B cell (primary cell): ENCODE data around the gene CFAP20DC. TPM values are rescaled to one million over a fixed set of nuclear protein-coding genes. Genes with fewer than 3 reads are reported as not detected.

ENCODE experiments used
- ATAC-seq: fragments of 200-7000 bp; cut with Tn5 transposase; one replicate; pipeline ENCODE4 v1.10.0; 2021; ENCODE audit warnings: low read depth, mild to moderate bottlenecking, moderate number of reproducible peaks, moderate library complexity
- CTCF ChIA-PET: fragments of 350-600 bp; sonication (Branson Sonifier 250); formaldehyde crosslinking; loops from one replicate; lab custom pipeline; 2021; ENCODE audit warnings: antibody characterized with exemption, inconsistent platforms; lab: Charles Lee
- POLR2A ChIA-PET: fragments of 350-600 bp; sonication (Branson Sonifier 250); formaldehyde crosslinking; loops from one replicate; lab custom pipeline; 2021; ENCODE audit warnings: antibody characterized with exemption; lab: Charles Lee
- DNase-seq: peaks from one replicate; pipeline ENCODE4 v3.0.0; 2013
- H2AFZ ChIP-seq: 2 replicates; pipeline ENCODE4 v1.6.1; 2012; ENCODE audit warnings: mild to moderate bottlenecking, low read depth, low read length; ENCODE audit not compliant: insufficient read depth, poor library complexity, severe bottlenecking
- H3K27ac ChIP-seq, 2 donors: 1 replicate in 1 of 2; 2 replicates in 1 of 2; pipeline ENCODE4 v1.5.1; 2012 to 2013; ENCODE audit warnings: low read length in 2 of 2, mild to moderate bottlenecking in 2 of 2, moderate library complexity in 1 of 2
- H3K27me3 ChIP-seq, 4 experiments: fragments of 200-600 bp in 1 of 4; sonication (generic) in 1 of 4; replicated peaks in 1 of 4; 1 replicate in 2 of 4; 2 replicates in 2 of 4; pipeline versions ENCODE4 v1.6.1 to v1.7.0; 2013 to 2016; ENCODE audit warnings: low read length in 3 of 4, mild to moderate bottlenecking in 2 of 4, mixed read lengths in 1 of 4, moderate library complexity in 1 of 4; ENCODE audit not compliant: insufficient read depth in 4 of 4, control insufficient read depth in 3 of 4; ENCODE audit errors: control extremely low read depth in 1 of 4
- H3K36me3 ChIP-seq, 2 experiments: replicated peaks in 1 of 2; 1 replicate in 1 of 2; 2 replicates in 1 of 2; pipeline versions ENCODE4 v1.6.1 to v1.7.1; 2013; ENCODE audit warnings: low read length in 1 of 2; ENCODE audit not compliant: insufficient read depth in 2 of 2, control insufficient read depth in 1 of 2; ENCODE audit errors: control extremely low read depth in 1 of 2, extremely low read depth in 1 of 2
- H3K4me1 ChIP-seq, 2 donors: fragments of 200-600 bp in 1 of 2; sonication (generic) in 1 of 2; 1 replicate in 1 of 2; 2 replicates in 1 of 2; pipeline versions ENCODE4 v1.5.1 to v1.6.1; 2013 to 2017; ENCODE audit warnings: low read length in 2 of 2; ENCODE audit not compliant: control insufficient read depth in 2 of 2, insufficient read depth in 2 of 2
- H3K4me2 ChIP-seq: replicated peaks from 2 replicates; pipeline ENCODE3; 2012; ENCODE audit warnings: mild to moderate bottlenecking, low read depth, low read length; ENCODE audit not compliant: poor library complexity, severe bottlenecking
- H3K4me3 ChIP-seq, 5 experiments: fragments of 200-600 bp in 1 of 5; sonication (generic) in 1 of 5; 1 replicate in 3 of 5; 2 replicates in 2 of 5; pipeline versions ENCODE4 v1.5.1 to v1.7.0; 2011 to 2016; ENCODE audit warnings: low read length in 4 of 5, mild to moderate bottlenecking in 4 of 5, low read depth in 2 of 5, control low read depth in 1 of 5, moderate library complexity in 1 of 5; ENCODE audit not compliant: insufficient read depth in 1 of 5; ENCODE audit errors: control extremely low read depth in 1 of 5, extremely low read depth in 1 of 5
- H3K79me2 ChIP-seq: fragments of 200-600 bp; sonication (generic); one replicate; pipeline ENCODE4 v1.6.0; 2016; ENCODE audit warnings: low read length; ENCODE audit not compliant: control insufficient read depth, insufficient read depth
- H3K9ac ChIP-seq: fragments of 200-600 bp; sonication (generic); 2 replicates; pipeline ENCODE4 v1.6.1; 2017; ENCODE audit warnings: mild to moderate bottlenecking, low read length, moderate library complexity
- H3K9me3 ChIP-seq, 3 donors: one replicate each; pipeline versions ENCODE4 v1.6.1 to v1.7.1; 2013; ENCODE audit warnings: low read length in 2 of 3; ENCODE audit not compliant: control insufficient read depth in 2 of 3, insufficient read depth in 1 of 3; ENCODE audit errors: control extremely low read depth in 1 of 3
- H4K20me1 ChIP-seq: 2 replicates; pipeline ENCODE4 v1.6.0; 2012; ENCODE audit warnings: mild to moderate bottlenecking, low read length; ENCODE audit not compliant: insufficient read depth, control insufficient read depth, poor library complexity, severe bottlenecking
- H3K27ac Mint-ChIP-seq: one replicate; pipeline ENCODE4 v1.8.0; 2021; ENCODE audit warnings: mixed read lengths
- H3K27me3 Mint-ChIP-seq: one replicate; pipeline ENCODE4 v1.8.0; 2021; ENCODE audit warnings: mixed read lengths
- H3K4me1 Mint-ChIP-seq: one replicate; pipeline ENCODE4 v1.8.0; 2021; ENCODE audit warnings: mixed read lengths
- H3K4me3 Mint-ChIP-seq: one replicate; pipeline ENCODE4 v1.8.0; 2021; ENCODE audit warnings: mixed read lengths
- H3K9me3 Mint-ChIP-seq: one replicate; pipeline ENCODE4 v1.8.0; 2022; ENCODE audit warnings: mixed read lengths; ENCODE audit not compliant: insufficient read depth
- EZH2 ChIP-seq: IDR thresholded peaks from 2 replicates; pipeline ENCODE4 v1.6.1; 2012; ENCODE audit warnings: borderline replicate concordance, low read depth, mild to moderate bottlenecking, moderate library complexity, low read length; ENCODE audit not compliant: insufficient read depth, poor library complexity, severe bottlenecking
- WGBS: methylation state at CpG from one replicate; pipeline ENCODE4 v1.1.5; 2013; ENCODE audit warnings: missing lambda C conversion rate; ENCODE audit not compliant: insufficient coverage; 5-methylcytosine and 5-hydroxymethylcytosine counted together
- intact Hi-C: fragments of 100-400 bp; cut with micrococcal nuclease; formaldehyde crosslinking; loops from one replicate; pipeline ENCODE4 v1.10.0; 2022
- polyA plus RNA-seq: library from polyadenylated mRNA; depleted of rRNA; stranded (reverse); fragments of >200 nt; gene quantifications from 2 replicates; pipeline ENCODE4 v1.2.3, GENCODE V29; 2012
- total RNA-seq, 2 donors: library from RNA; stranded (reverse); fragments of 120-200 nt in 1 of 2; gene quantifications; 1 replicate in 1 of 2; 2 replicates in 1 of 2; pipeline versions ENCODE4 v1.2.3 to v1.2.4, GENCODE V29; 2013 to 2022
- TF ChIP-seq, protein P1 (sequence below): fragments of 200-600 bp; IDR thresholded peaks from one replicate; pipeline ENCODE4 v1.8.0; 2022; ENCODE audit warnings: antibody characterized with exemption, mild to moderate bottlenecking

Gene CFAP20DC
- total and polyA plus RNA-seq, 2 donors (not counting 1 experiment from before 2014, with no cell fraction given) = 0.27 to 1.2 TPM

DNA sequence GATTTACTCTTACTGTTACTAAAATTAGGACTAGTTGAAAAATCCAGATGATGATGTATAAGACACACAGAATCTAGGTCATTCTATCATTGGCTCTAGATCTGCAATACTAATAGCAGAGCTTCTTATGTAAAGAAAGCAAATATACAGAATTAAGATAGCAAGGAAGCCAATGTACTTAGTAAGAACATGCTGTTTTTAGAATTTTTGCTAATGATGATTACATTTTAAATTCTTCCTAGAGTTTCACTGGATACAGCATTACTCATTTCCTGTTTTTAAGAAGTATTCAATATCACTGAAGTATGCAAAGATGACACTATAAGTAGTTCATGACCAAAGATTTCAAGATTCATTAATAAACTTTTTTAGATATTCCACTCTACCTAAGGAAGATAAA is 60.7 kb downstream of the CFAP20DC start:
- H3K4me1 Mint-ChIP-seq = no peaks in the 10 kb centered on the region
- H3K9ac ChIP-seq = no peak overlapping the region
- CTCF ChIA-PET = no interaction called here
- H3K4me1 ChIP-seq = no peaks in the 10 kb centered on the region
- H3K36me3 ChIP-seq = no peaks in the 10 kb centered on the region
- no peaks in the 10 kb centered on the region for H3K9me3 ChIP-seq
- no peak overlapping the region for H3K4me3 ChIP-seq
- POLR2A ChIA-PET = no interaction called here
- ATAC-seq = no peak
- H3K27ac ChIP-seq = no peak overlapping the region
- no peaks in the 10 kb centered on the region for H3K9me3 Mint-ChIP-seq
- no peak overlapping the region for H2AFZ ChIP-seq
- no peaks in the 10 kb centered on the region for H3K27me3 ChIP-seq
- intact Hi-C loops = no loop called here
- TF ChIP-seq, protein P1, sequence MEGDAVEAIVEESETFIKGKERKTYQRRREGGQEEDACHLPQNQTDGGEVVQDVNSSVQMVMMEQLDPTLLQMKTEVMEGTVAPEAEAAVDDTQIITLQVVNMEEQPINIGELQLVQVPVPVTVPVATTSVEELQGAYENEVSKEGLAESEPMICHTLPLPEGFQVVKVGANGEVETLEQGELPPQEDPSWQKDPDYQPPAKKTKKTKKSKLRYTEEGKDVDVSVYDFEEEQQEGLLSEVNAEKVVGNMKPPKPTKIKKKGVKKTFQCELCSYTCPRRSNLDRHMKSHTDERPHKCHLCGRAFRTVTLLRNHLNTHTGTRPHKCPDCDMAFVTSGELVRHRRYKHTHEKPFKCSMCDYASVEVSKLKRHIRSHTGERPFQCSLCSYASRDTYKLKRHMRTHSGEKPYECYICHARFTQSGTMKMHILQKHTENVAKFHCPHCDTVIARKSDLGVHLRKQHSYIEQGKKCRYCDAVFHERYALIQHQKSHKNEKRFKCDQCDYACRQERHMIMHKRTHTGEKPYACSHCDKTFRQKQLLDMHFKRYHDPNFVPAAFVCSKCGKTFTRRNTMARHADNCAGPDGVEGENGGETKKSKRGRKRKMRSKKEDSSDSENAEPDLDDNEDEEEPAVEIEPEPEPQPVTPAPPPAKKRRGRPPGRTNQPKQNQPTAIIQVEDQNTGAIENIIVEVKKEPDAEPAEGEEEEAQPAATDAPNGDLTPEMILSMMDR = no peak
- TF ChIP-seq EZH2 = no peak
- no peak overlapping the region for H3K4me3 Mint-ChIP-seq
- DNase-seq = no peak
- no peak overlapping the region for H3K27ac Mint-ChIP-seq
- H3K4me2 ChIP-seq = no peak overlapping the region
- H3K79me2 ChIP-seq = no peaks in the 10 kb centered on the region
- H4K20me1 ChIP-seq = no peaks in the 10 kb centered on the region
- no peaks in the 10 kb centered on the region for H3K27me3 Mint-ChIP-seq

DNA sequence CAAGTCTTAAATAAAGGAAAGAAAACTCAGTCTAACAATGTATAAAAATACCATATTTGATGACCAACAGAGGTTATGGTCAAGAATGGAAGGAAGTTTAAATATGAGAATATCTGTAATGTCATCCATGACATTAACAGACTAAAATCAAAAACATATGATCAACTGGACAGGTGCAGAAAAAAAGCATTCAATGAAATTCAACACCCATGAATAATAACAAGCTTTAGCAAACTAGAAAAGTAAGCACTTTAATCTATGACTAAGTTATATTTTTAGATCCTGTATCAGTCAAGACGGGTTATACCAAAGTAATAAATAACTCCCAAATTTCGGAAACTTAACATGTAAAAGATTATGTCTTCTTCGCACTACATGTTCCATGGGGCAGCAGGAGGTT is 61.8 kb downstream of the CFAP20DC start:
- Histone ChIP-seq H3K36me3 (no peaks in the 10 kb centered on the region), H3K4me1 (no peaks in the 10 kb centered on the region), H2AFZ (no peak overlapping the region), H4K20me1 (no peaks in the 10 kb centered on the region), H3K4me2 (no peak overlapping the region), H3K27me3 (no peaks in the 10 kb centered on the region), H3K79me2 (no peaks in the 10 kb centered on the region), H3K9me3 (no peaks in the 10 kb centered on the region), H3K9ac (no peak overlapping the region), H3K27ac (no peak overlapping the region), H3K4me3 (no peak overlapping the region)
- DNase-seq (no peak), ATAC-seq (no peak)
- Mint-ChIP-seq H3K4me3 (no peak overlapping the region), H3K27me3 (no peaks in the 10 kb centered on the region), H3K27ac (no peak overlapping the region), H3K4me1 (no peaks in the 10 kb centered on the region), H3K9me3 (no peaks in the 10 kb centered on the region)
- ChIA-PET POLR2A (no interaction called here), CTCF (interaction anchor here (0.7 kb wide), 1 partner anchor 66 kb away, joined by 3 read pairs; no protein-coding TSS in a partner anchor)
- intact Hi-C loops = no loop called here
- TF ChIP-seq, protein P1 = no peak
- no peak for TF ChIP-seq EZH2
- 100% methylated on average over 3 of the region's 3 CpGs for WGBS
